Left ventricle myocardium superior (tissue), 1 donor: ENCODE measurements around the gene MCC. TPM values are rescaled to one million over a fixed set of nuclear protein-coding genes. Genes with fewer than 3 reads are reported as not detected.

Source experiments
- ATAC-seq: fragments of 200-7000 bp; cut with Tn5 transposase; one replicate; pipeline ENCODE4 v1.9.1; 2020; ENCODE audit warnings: mild to moderate bottlenecking, moderate library complexity
- DNase-seq: peaks from one replicate; pipeline ENCODE4 v3.0.0-alpha.2; 2020
- intact Hi-C: fragments of 100-400 bp; cut with micrococcal nuclease; formaldehyde crosslinking; loops from one replicate; pipeline ENCODE4 v1.11.0; 2022
- total RNA-seq: library from RNA; stranded (reverse); fragmentation: NEBNext Ultra II Directional; extraction: Animal tissue kit (Norgen Biotek cat#: 25700); gene quantifications from one replicate; pipeline ENCODE4 v1.2.1, GENCODE V29; 2021
- donor health status: DM: no; HTN: yes; CAD: no; lungs with severe emphysema.

Gene MCC
- total RNA-seq, 1 donor from 2014 or later, result 27.1 TPM

GRCh38 chr5:113151641-113152379 lies 336.4 kb downstream of the MCC start:
- intact Hi-C loops, result no loop called here
- ATAC-seq, result no peak
- no peak for DNase-seq

- no peak for DNase-seq
- intact Hi-C loops, result no loop called here
- no peak for ATAC-seq
These were observed 337.4 kb downstream of the MCC start for GRCh38 chr5:113150821-113151220.

- ATAC-seq, result no peak
- intact Hi-C loops, result no loop called here
These were observed 338.0 kb downstream of the MCC start for GRCh38 chr5:113150221-113150620.

GRCh38 chr5:113147537-113147936 lies 340.7 kb downstream of the MCC start:
- ATAC-seq (no peak), DNase-seq (no peak)
- intact Hi-C loops, result no loop called here

More at GRCh38 chr5:113150221-113150620, 338.0 kb downstream of the MCC start:
- no peak for DNase-seq

- DNase-seq (no peak), ATAC-seq (no peak)
- intact Hi-C loops, result no loop called here
These were observed 341.1 kb downstream of the MCC start for GRCh38 chr5:113147101-113147508.

- DNase-seq, result no peak
- intact Hi-C loops, result no loop called here
- no peak for ATAC-seq
These were observed 342.4 kb downstream of the MCC start for GRCh38 chr5:113145757-113146387.

- no peak for ATAC-seq
- no peak for DNase-seq
- intact Hi-C loops, result no loop called here
These were observed 346.1 kb downstream of the MCC start for GRCh38 chr5:113142186-113142585.

- intact Hi-C loops, result no loop called here
- DNase-seq (no peak), ATAC-seq (peak; percentile 85)
These were observed 347.2 kb downstream of the MCC start for GRCh38 chr5:113140837-113141671.

GRCh38 chr5:113133211-113133975 lies 354.9 kb downstream of the MCC start:
- no peak for ATAC-seq
- intact Hi-C loops, result no loop called here
- DNase-seq, result no peak

GRCh38 chr5:113132564-113132963 lies 355.7 kb downstream of the MCC start:
- no peak for DNase-seq
- intact Hi-C loops, result no loop called here
- peak; percentile 97 for ATAC-seq

- intact Hi-C loops, result no loop called here
These were observed 359.5 kb downstream of the MCC start for GRCh38 chr5:113128641-113129330.

GRCh38 chr5:113128082-113128481 lies 360.2 kb downstream of the MCC start:
- intact Hi-C loops, result no loop called here
- DNase-seq, result no peak
- ATAC-seq, result no peak

More at GRCh38 chr5:113128641-113129330, 359.5 kb downstream of the MCC start:
- DNase-seq (no peak), ATAC-seq (no peak)

GRCh38 chr5:113127021-113127420 lies 361.2 kb downstream of the MCC start:
- intact Hi-C loops, result no loop called here
- no peak for ATAC-seq
- no peak for DNase-seq

GRCh38 chr5:113125371-113125770 lies 362.9 kb downstream of the MCC start:
- no peak for DNase-seq
- ATAC-seq, result no peak
- intact Hi-C loops, result no loop called here

GRCh38 chr5:113124914-113125313 lies 363.3 kb downstream of the MCC start:
- DNase-seq (no peak), ATAC-seq (no peak)
- intact Hi-C loops, result no loop called here

- ATAC-seq (no peak), DNase-seq (no peak)
- intact Hi-C loops, result no loop called here
These were observed 364.0 kb downstream of the MCC start for GRCh38 chr5:113124265-113124664.

- ATAC-seq (no peak), DNase-seq (no peak)
- intact Hi-C loops, result no loop called here
These were observed 364.6 kb downstream of the MCC start for GRCh38 chr5:113123618-113124017.

- ATAC-seq, result peak; percentile 23
- intact Hi-C loops, result no loop called here
- no peak for DNase-seq
These were observed 366.2 kb downstream of the MCC start for GRCh38 chr5:113122053-113122452.
